GM23338 (cell line): ENCODE results near the gene IKBIP.

ENCODE experiments used
- CTCF ChIP-seq, 2 experiments: fragments of 200-600 bp in 1 of 2; sonication (generic) in 1 of 2; conservative IDR thresholded peaks; 2 replicates each; pipeline versions ENCODE4 v1.5.1 to v1.6.1; 2016 to 2017; ENCODE audit warnings: antibody characterized with exemption in 2 of 2, low read depth in 2 of 2, mild to moderate bottlenecking in 2 of 2, moderate library complexity in 1 of 2
- POLR2AphosphoS5 ChIP-seq: IDR thresholded peaks from 2 replicates; pipeline ENCODE4 v1.6.1; 2016; ENCODE audit warnings: antibody characterized with exemption, low read depth

GRCh38 chr12:98691351-98691750 lies 46.8 kb upstream of the IKBIP start:
- TF ChIP-seq CTCF (conservative IDR thresholded peaks at IDR 0.05; ENCODE audit: low read depth in 2 of 2) (no peak), POLR2AphosphoS5 (no peak)
